ENCODE results near the gene ABTB2.

GRCh38 chr11:34162493-34162820 lies 195.4 kb downstream of the ABTB2 start:
- TF ChIP-seq CTCF (IDR thresholded peaks at IDR 0.05; ENCODE audit: insufficient read depth, low read length) (no peak), POLR2AphosphoS5 (IDR thresholded peaks at IDR 0.05; ENCODE audit: low read depth) (no peak), REST (IDR thresholded peaks at IDR 0.05; ENCODE audit: insufficient replicate concordance, low read depth) (no peak), GABPA (IDR thresholded peaks at IDR 0.05; ENCODE audit: low read depth) (no peak), SPI1 (IDR thresholded peaks at IDR 0.05; ENCODE audit: borderline replicate concordance, low read depth) (no peak)
